GM18508 (cell line): Measurements from ENCODE around the gene NOS3.
"Not testable (repeated sequence)": the region's sequence is repeated elsewhere in the genome, so short reads cannot be mapped to it uniquely, and the experiment has no call there.

Source experiments
- ATAC-seq: cut with Tn5 transposase; IDR thresholded peaks from one replicate; pipeline ENCODE4 v1.9.1; 2021; ENCODE audit warnings: moderate number of reproducible peaks; ENCODE audit not compliant: insufficient read depth, unreplicated experiment

The NOS3 gene

GRCh38 chr7:151013356-151013732 lies 22.5 kb downstream of the NOS3 start:
- no peak for ATAC-seq

GRCh38 chr7:151013733-151014497 lies 23.1 kb downstream of the NOS3 start:
- ATAC-seq: no peak

GRCh38 chr7:151014950-151015349 lies 24.1 kb downstream of the NOS3 start:
- ATAC-seq: no peak

GRCh38 chr7:151015967-151016366 lies 25.1 kb downstream of the NOS3 start:
- no peak for ATAC-seq

GRCh38 chr7:151016505-151016904 lies 25.7 kb downstream of the NOS3 start:
- ATAC-seq: no peak

GRCh38 chr7:151016942-151017341 lies 26.1 kb downstream of the NOS3 start:
- ATAC-seq: no peak

GRCh38 chr7:151017370-151017952 lies 26.6 kb downstream of the NOS3 start:
- ATAC-seq: no peak

- ATAC-seq: no peak
Observed at GRCh38 chr7:151017953-151018420, 27.2 kb downstream of the NOS3 start.

GRCh38 chr7:151018421-151019129 lies 27.8 kb downstream of the NOS3 start:
- no peak for ATAC-seq

- no peak for ATAC-seq
Observed at GRCh38 chr7:151019130-151019447, 28.3 kb downstream of the NOS3 start.

- no peak for ATAC-seq
Observed at GRCh38 chr7:151020231-151020630, 29.4 kb downstream of the NOS3 start.

GRCh38 chr7:151023232-151023631 lies 32.4 kb downstream of the NOS3 start:
- no peak for ATAC-seq

- ATAC-seq: no peak
Observed at GRCh38 chr7:151024435-151025056, 33.7 kb downstream of the NOS3 start, which contains the start of gene ATG9B. TSS of gene ATG9B (minus strand) at chr7:151024494. CDS start at chr7:151024423, 71 bp downstream.

- ATAC-seq: no peak
Observed at GRCh38 chr7:151025924-151026671, 35.3 kb downstream of the NOS3 start.

GRCh38 chr7:151026771-151027727 lies 36.2 kb downstream of the NOS3 start:
- ATAC-seq: not testable (repeated sequence)

GRCh38 chr7:151027728-151028130 lies 36.9 kb downstream of the NOS3 start:
- ATAC-seq: not testable (repeated sequence)

- ATAC-seq: peak; percentile 93
Observed at GRCh38 chr7:151028131-151028947, 37.5 kb downstream of the NOS3 start, which contains the start of gene ABCB8. TSS of gene ABCB8 (plus strand) at chr7:151028450. CDS start at chr7:151028516, 66 bp downstream.

- ATAC-seq: no peak
Observed at GRCh38 chr7:151028948-151029501, 38.2 kb downstream of the NOS3 start.
